Uterus (tissue), 2 donors: ENCODE data around the gene WTAP.

ENCODE experiments used
- CTCF ChIP-seq, 4 experiments: fragments of 200-600 bp in 2 of 4; fragments of 450-650 bp in 2 of 4; sonication (generic) in 2 of 4; IDR thresholded peaks; one replicate each; pipeline ENCODE4 v1.5.1; 2016 to 2019; ENCODE audit warnings: antibody characterized with exemption in 4 of 4, mild to moderate bottlenecking in 2 of 4, moderate library complexity in 1 of 4
- POLR2A ChIP-seq, 2 donors: fragments of 450-650 bp; IDR thresholded peaks; one replicate each; pipeline ENCODE4 v1.6.1; 2016; ENCODE audit warnings: antibody characterized with exemption in 2 of 2, mild to moderate bottlenecking in 1 of 2, moderate library complexity in 1 of 2

DNA sequence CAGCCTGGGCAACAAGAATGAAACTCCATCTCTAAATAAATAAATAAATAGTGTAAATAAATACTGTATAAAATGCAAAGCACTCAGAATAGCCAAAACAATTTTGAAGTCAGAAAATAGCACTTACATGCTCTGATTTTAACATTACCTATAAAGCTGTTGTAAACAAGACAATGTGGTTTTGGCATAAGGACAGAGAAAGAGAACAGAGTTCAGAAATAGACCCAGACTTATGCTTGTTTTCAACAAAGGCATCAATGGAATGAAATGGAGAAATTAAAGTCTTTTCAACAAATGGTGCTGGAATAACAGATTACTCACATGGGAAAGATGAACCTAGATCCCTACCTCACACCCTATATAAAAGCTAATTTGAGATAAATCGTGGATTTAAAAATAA is 44.9 kb downstream of the WTAP start:
- TF ChIP-seq CTCF (IDR thresholded peaks at IDR 0.05) (no peak), POLR2A (IDR thresholded peaks at IDR 0.05) (no peak)
